Smooth muscle cell (in vitro differentiated cells): ENCODE measurements around the gene MSI2. TPM values are rescaled to one million over a fixed set of nuclear protein-coding genes. Genes with fewer than 3 reads are reported as not detected.

Experiments used
- DNase-seq: peaks from one replicate; lab custom pipeline; 2025; ENCODE audit not compliant: unreplicated experiment; lab: John Stamatoyannopoulos, UW
- H2AFZ ChIP-seq: fragments of 200-600 bp; sonication (generic); 2 replicates; pipeline ENCODE4 v1.6.0; 2016; ENCODE audit warnings: antibody characterized with exemption, low read depth, mild to moderate bottlenecking
- H3F3A ChIP-seq: fragments of 200-600 bp; sonication (generic); 2 replicates; pipeline ENCODE4 v1.6.0; 2017; ENCODE audit warnings: antibody characterized with exemption, low read depth
- H3K27ac ChIP-seq: fragments of 200-600 bp; sonication (generic); 2 replicates; pipeline ENCODE4 v1.5.1; 2016; ENCODE audit warnings: low read depth, mild to moderate bottlenecking
- H3K27me3 ChIP-seq: fragments of 200-600 bp; sonication (generic); 2 replicates; pipeline ENCODE4 v1.6.1; 2016; ENCODE audit warnings: low read depth, mild to moderate bottlenecking
- H3K36me3 ChIP-seq: fragments of 200-600 bp; sonication (generic); 2 replicates; pipeline ENCODE4 v1.5.1; 2016; ENCODE audit warnings: low read depth
- H3K4me1 ChIP-seq: fragments of 200-600 bp; sonication (generic); 2 replicates; pipeline ENCODE4 v1.5.1; 2016; ENCODE audit warnings: low read depth
- H3K4me2 ChIP-seq: fragments of 200-600 bp; sonication (generic); 2 replicates; pipeline ENCODE4 v1.6.0; 2016; ENCODE audit warnings: mild to moderate bottlenecking
- H3K4me3 ChIP-seq: fragments of 200-600 bp; sonication (generic); 2 replicates; pipeline ENCODE4 v1.5.1; 2016; ENCODE audit warnings: mild to moderate bottlenecking
- H3K79me2 ChIP-seq: fragments of 200-600 bp; sonication (generic); 2 replicates; pipeline ENCODE4 v1.6.0; 2016; ENCODE audit warnings: low read depth, mild to moderate bottlenecking
- H3K9ac ChIP-seq: fragments of 200-600 bp; sonication (generic); 2 replicates; pipeline ENCODE4 v1.6.0; 2016; ENCODE audit warnings: low read depth
- H3K9me3 ChIP-seq: fragments of 200-600 bp; sonication (generic); replicated peaks from 2 replicates; pipeline ENCODE4 v1.5.1; 2016; ENCODE audit warnings: low read depth
- H4K20me1 ChIP-seq: fragments of 200-600 bp; sonication (generic); 2 replicates; pipeline ENCODE4 v1.6.0; 2016; ENCODE audit warnings: low read depth
- CTCF ChIP-seq: fragments of 200-600 bp; sonication (generic); IDR thresholded peaks from 2 replicates; pipeline ENCODE4 v1.5.1; 2017; ENCODE audit warnings: borderline replicate concordance, mild to moderate bottlenecking, antibody characterized with exemption; ENCODE audit not compliant: insufficient read depth, poor library complexity, severe bottlenecking
- WGBS: methylation state at CpG from one replicate; pipeline ENCODE4 v1.1.7; 2016; ENCODE audit warnings: low lambda C conversion rate; 5-methylcytosine and 5-hydroxymethylcytosine counted together
- polyA plus RNA-seq: library from polyadenylated mRNA; unstranded; fragments of >200 nt; fragmentation: Nextera tagmentation; extraction: Ambion mirVana; gene quantifications from 2 replicates; pipeline ENCODE4 v1.2.1, GENCODE V29; 2016
- total RNA-seq: library from RNA; depleted of rRNA; stranded (reverse); fragments of >200 nt; gene quantifications from 2 replicates; pipeline ENCODE4 v1.2.3, GENCODE V29; 2014

Gene MSI2
- total and polyA plus RNA-seq, 2 experiments from 2014 or later = 5.7 to 36.5 TPM

DNA sequence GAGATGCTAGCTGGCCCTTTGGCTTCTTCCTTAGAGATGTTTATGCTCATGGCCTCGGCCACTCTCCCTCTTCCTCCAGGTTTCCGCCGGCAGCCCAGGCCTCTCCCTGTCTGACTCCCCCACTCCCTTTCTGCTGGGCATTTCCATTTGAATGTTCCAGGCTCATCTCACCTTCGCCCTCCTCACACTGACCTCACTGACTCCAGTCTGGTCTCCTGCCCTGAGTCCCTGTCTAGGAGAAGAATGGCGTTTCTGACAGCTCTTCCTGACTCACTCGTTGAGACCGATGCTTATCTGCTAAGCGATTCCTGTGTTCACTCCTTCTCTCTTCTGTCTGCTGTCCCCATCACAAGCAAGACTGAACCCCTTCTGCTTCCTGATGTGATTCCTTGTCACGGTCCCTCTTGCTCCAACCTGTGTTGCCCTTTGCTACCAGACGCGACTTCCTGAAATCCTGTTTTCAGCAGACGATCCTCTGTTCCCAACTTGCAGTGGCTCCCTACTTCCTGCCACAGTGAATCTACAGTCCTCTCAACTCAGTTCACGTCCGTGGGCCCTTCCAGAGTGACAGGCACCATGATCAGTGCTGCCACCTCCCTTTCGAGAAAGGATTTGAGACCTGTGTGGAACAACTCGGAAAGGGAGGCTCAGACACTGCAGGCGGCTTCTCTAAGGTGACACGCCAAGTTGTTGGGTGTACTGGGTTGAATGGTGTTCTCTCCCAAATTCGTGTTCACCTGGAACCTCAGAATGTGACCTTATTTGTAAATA lies 176.4 kb downstream of the MSI2 start:
- H3K27me3 ChIP-seq = no peaks in the 10 kb centered on the region
- DNase-seq = no peak
- no peak overlapping the region for H3K4me3 ChIP-seq
- no peaks in the 10 kb centered on the region for H3K4me1 ChIP-seq
- H3K36me3 ChIP-seq = no peaks in the 10 kb centered on the region
- H3F3A ChIP-seq = no peaks in the 10 kb centered on the region
- H4K20me1 ChIP-seq = no peaks in the 10 kb centered on the region
- peak overlapping the region; percentile 45 for H3K27ac ChIP-seq
- H2AFZ ChIP-seq = no peak overlapping the region
- no peak overlapping the region for H3K9ac ChIP-seq
- TF ChIP-seq CTCF = no peak
- WGBS = 64% methylated on average over 19 of the region's 19 CpGs
- peaks cover 27% of the 10 kb centered on the region for H3K79me2 ChIP-seq
- no peaks in the 10 kb centered on the region for H3K9me3 ChIP-seq
- H3K4me2 ChIP-seq = no peak overlapping the region

GRCh38 chr17:57433452-57433851 lies 177.1 kb downstream of the MSI2 start:
- no peak for TF ChIP-seq CTCF
- peaks cover 21% of the 10 kb centered on the region for H3K79me2 ChIP-seq
- H2AFZ ChIP-seq = no peak overlapping the region
- no peaks in the 10 kb centered on the region for H3K4me1 ChIP-seq
- H4K20me1 ChIP-seq = no peaks in the 10 kb centered on the region
- no peak for DNase-seq
- H3K27me3 ChIP-seq = no peaks in the 10 kb centered on the region
- no peak overlapping the region for H3K27ac ChIP-seq
- 95% methylated on average over 10 of the region's 10 CpGs for WGBS
- no peaks in the 10 kb centered on the region for H3F3A ChIP-seq
- no peak overlapping the region for H3K4me3 ChIP-seq
- no peaks in the 10 kb centered on the region for H3K36me3 ChIP-seq
- no peak overlapping the region for H3K4me2 ChIP-seq
- H3K9ac ChIP-seq = no peak overlapping the region
- H3K9me3 ChIP-seq = no peaks in the 10 kb centered on the region

DNA sequence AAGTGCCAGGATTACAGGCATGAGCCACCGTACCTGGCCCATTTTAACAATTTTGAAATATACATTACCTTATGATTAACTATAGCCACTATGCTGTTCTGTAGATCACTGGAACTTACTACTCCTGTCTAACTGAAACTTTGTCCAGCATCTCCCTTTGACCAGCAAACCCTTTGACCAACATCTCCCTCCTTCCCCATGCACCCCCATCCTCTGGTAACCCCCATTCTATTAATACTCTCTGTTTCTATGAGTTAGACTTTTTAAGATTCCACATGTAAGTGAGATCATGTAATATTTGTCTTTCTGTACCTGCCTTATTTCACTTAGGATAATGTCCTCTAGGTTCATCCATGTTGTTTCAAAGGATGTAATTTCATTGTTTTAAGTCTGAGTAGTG lies 178.0 kb downstream of the MSI2 start:
- Histone ChIP-seq H4K20me1 (no peaks in the 10 kb centered on the region), H3K9ac (no peak overlapping the region), H3K4me2 (no peak overlapping the region), H2AFZ (no peak overlapping the region), H3K4me1 (no peaks in the 10 kb centered on the region), H3K27ac (no peak overlapping the region), H3K79me2 (peaks cover 25% of the 10 kb centered on the region), H3K27me3 (no peaks in the 10 kb centered on the region), H3K4me3 (no peak overlapping the region), H3K9me3 (no peaks in the 10 kb centered on the region), H3K36me3 (no peaks in the 10 kb centered on the region), H3F3A (no peaks in the 10 kb centered on the region)
- DNase-seq = no peak
- WGBS = 100% methylated on average over 1 of the region's 1 CpG
- no peak for TF ChIP-seq CTCF

DNA sequence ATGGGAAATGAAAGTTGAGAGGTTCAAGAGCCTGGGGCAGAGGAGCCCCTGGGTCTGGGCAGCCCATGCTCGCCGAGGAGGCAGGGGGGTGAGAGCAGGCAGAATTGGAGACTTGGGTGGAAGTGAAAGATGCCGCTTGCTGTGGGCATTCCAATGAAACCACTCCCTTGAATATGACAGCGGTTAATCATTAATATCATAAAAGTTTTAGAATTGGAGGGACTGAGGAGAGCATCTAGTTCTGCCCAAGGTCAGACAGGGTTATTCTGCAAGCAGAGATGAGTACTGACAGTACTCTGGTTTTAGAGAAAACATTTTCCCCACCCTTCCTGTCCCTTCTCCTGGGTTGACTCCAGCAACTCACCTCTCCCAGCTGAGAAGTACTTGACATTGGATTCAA lies 180.2 kb downstream of the MSI2 start:
- H3K79me2 ChIP-seq = peaks cover 31% of the 10 kb centered on the region
- H3K4me3 ChIP-seq = no peak overlapping the region
- H2AFZ ChIP-seq = no peak overlapping the region
- no peaks in the 10 kb centered on the region for H3K9me3 ChIP-seq
- peaks cover 16% of the 10 kb centered on the region for H3F3A ChIP-seq
- no peaks in the 10 kb centered on the region for H3K36me3 ChIP-seq
- TF ChIP-seq CTCF = no peak
- DNase-seq = no peak
- no peak overlapping the region for H3K4me2 ChIP-seq
- no peaks in the 10 kb centered on the region for H3K27me3 ChIP-seq
- H4K20me1 ChIP-seq = no peaks in the 10 kb centered on the region
- no peak overlapping the region for H3K9ac ChIP-seq
- peaks cover 17% of the 10 kb centered on the region for H3K4me1 ChIP-seq
- no peak overlapping the region for H3K27ac ChIP-seq
- WGBS = 95% methylated on average over 4 of the region's 4 CpGs
